ENCODE measurements around the gene XPO1.
A peak's percentile ranks its signal among the peaks of the same experiment; 100 is the strongest.

XPO1 gene

DNA sequence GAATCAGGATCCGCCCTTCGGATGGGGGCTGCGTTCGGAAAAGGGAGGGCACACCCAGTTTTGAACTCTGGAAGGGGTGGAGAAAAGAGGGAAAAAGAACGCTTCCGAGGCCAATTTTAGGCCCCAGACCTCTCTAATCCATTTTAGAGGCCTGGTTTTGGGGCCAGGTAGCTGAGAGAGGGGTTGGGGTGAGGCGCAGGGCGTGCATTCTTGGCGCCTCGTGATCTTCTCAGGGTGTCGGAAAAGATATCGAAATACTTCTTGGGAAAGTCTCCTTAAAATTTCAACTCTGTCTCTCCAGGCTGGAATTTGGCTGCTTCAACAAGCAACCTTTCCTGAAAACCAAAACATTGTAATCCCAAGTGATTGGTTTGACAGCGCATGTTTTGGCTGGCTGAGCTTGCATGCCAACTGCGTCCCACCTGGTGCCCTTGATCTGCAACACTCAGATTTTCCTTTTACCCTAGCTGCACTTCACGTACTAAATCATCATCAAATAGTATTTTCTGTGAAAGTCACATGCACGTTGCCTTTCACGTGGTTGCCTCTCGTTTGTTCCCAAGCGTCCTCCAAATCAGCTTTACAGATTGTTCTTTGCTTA lies 864 bp upstream of the XPO1 start:
- no peak; the same call in 1 of the 2 replicates for TF ChIP-seq TAF1 (IDR thresholded peaks at IDR 0.05; ENCODE audit: low read depth)
- no peak for TF ChIP-seq NFIC (IDR thresholded peaks at IDR 0.05)
- TF ChIP-seq ZBTB7A (IDR thresholded peaks at IDR 0.05; ENCODE audit: low read depth), result 0 out of 2 replicates have a peak, but pooled peaks have one; percentile 29
- TF ChIP-seq USF1 (IDR thresholded peaks at IDR 0.05), result peak; percentile 20; the same call in 1 of the 2 replicates
- no peak for TF ChIP-seq RAD21 (IDR thresholded peaks at IDR 0.05; ENCODE audit: low read depth)
- TF ChIP-seq, protein P1, sequence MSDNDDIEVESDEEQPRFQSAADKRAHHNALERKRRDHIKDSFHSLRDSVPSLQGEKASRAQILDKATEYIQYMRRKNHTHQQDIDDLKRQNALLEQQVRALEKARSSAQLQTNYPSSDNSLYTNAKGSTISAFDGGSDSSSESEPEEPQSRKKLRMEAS (IDR thresholded peaks at IDR 0.05), result peak; percentile 9; the same call in 1 of the 2 replicates
- 0 out of 2 replicates have a peak, but pooled peaks have one; percentile 12 for TF ChIP-seq FOXM1 (IDR thresholded peaks at IDR 0.05; ENCODE audit: borderline replicate concordance, low read depth)
- TF ChIP-seq, protein P2, sequence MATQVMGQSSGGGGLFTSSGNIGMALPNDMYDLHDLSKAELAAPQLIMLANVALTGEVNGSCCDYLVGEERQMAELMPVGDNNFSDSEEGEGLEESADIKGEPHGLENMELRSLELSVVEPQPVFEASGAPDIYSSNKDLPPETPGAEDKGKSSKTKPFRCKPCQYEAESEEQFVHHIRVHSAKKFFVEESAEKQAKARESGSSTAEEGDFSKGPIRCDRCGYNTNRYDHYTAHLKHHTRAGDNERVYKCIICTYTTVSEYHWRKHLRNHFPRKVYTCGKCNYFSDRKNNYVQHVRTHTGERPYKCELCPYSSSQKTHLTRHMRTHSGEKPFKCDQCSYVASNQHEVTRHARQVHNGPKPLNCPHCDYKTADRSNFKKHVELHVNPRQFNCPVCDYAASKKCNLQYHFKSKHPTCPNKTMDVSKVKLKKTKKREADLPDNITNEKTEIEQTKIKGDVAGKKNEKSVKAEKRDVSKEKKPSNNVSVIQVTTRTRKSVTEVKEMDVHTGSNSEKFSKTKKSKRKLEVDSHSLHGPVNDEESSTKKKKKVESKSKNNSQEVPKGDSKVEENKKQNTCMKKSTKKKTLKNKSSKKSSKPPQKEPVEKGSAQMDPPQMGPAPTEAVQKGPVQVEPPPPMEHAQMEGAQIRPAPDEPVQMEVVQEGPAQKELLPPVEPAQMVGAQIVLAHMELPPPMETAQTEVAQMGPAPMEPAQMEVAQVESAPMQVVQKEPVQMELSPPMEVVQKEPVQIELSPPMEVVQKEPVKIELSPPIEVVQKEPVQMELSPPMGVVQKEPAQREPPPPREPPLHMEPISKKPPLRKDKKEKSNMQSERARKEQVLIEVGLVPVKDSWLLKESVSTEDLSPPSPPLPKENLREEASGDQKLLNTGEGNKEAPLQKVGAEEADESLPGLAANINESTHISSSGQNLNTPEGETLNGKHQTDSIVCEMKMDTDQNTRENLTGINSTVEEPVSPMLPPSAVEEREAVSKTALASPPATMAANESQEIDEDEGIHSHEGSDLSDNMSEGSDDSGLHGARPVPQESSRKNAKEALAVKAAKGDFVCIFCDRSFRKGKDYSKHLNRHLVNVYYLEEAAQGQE (IDR thresholded peaks at IDR 0.05; ENCODE audit: low read depth), result no peak

DNA sequence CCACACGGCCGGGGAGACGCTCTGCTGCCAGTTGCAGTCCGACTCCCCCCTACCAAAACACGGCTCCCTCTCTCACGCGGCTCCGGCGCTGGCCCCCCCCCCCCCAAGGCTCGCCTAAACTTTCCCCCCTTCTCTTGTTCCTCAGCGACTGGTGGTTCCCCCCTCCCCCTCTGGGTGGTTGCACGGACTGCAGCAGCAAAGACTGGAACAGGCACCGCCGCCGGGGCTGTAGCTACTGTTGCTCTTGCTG lies 281 bp downstream of the XPO1 start:
- TF ChIP-seq TAF1 (IDR thresholded peaks at IDR 0.05; ENCODE audit: low read depth) (no peak), CEBPB (IDR thresholded peaks at IDR 0.05) (no peak), RAD21 (IDR thresholded peaks at IDR 0.05; ENCODE audit: low read depth) (no peak), EP300 (IDR thresholded peaks at IDR 0.05; ENCODE audit: borderline replicate concordance) (no peak), FOXM1 (IDR thresholded peaks at IDR 0.05; ENCODE audit: borderline replicate concordance, low read depth) (no peak), CREB1 (IDR thresholded peaks at IDR 0.05; ENCODE audit: low read depth) (no peak), NFIC (IDR thresholded peaks at IDR 0.05) (no peak), USF1 (IDR thresholded peaks at IDR 0.05) (no peak), TEAD4 (IDR thresholded peaks at IDR 0.05) (no peak)
- TF ChIP-seq, protein P1 (IDR thresholded peaks at IDR 0.05), result no peak

DNA sequence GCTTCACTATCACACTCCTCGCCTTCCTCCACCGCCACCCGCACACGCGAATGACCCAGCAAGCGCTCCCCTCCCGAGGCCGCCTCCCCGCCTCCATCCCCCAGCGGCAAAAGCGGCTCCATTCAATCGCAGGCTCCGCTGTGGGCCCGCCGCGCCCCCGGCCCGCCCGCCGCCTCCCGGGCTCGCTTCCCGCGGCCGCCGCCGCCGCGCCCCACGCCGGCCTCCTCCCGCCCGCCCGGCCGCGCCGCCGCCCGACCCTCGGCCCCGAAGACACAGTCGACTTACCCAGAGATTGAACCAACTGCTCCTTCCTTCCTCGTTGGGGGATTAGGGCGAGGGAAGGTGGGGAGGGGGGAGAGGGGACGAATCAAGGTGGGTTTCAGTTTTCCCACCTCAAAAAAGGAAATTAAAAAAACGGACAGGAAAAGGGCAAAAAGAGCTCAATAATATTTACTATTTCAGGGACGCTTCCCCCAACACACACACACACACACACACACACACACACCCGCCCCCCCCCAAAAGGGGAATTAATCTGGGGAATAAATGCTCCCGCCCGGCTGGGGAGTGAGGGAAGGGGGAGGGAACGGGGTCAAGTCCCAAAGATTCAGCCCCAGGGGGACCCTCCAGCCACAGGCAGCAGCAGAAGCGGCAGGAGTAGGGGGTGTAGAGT lies 743 bp downstream of the XPO1 start:
- TF ChIP-seq ZBTB7A (IDR thresholded peaks at IDR 0.05; ENCODE audit: low read depth) (0 out of 2 replicates have a peak, but pooled peaks have one; percentile 23), CREB1 (IDR thresholded peaks at IDR 0.05; ENCODE audit: low read depth) (no peak), RAD21 (IDR thresholded peaks at IDR 0.05; ENCODE audit: low read depth) (no peak), YY1 (IDR thresholded peaks at IDR 0.05; ENCODE audit: low read depth) (no peak)
- TF ChIP-seq, protein P1 (IDR thresholded peaks at IDR 0.05), result no peak

GRCh38 chr2:61536572-61537276 lies 1.4 kb downstream of the XPO1 start:
- TF ChIP-seq RAD21 (IDR thresholded peaks at IDR 0.05; ENCODE audit: low read depth) (no peak), YY1 (IDR thresholded peaks at IDR 0.05; ENCODE audit: low read depth) (0 out of 2 replicates have a peak, but pooled peaks have one; percentile 44), USF1 (IDR thresholded peaks at IDR 0.05) (peak; percentile 91), EP300 (IDR thresholded peaks at IDR 0.05; ENCODE audit: borderline replicate concordance) (no peak), TAF1 (IDR thresholded peaks at IDR 0.05; ENCODE audit: low read depth) (peak; percentile 71), ZBTB7A (IDR thresholded peaks at IDR 0.05; ENCODE audit: low read depth) (0 out of 2 replicates have a peak, but pooled peaks have one; percentile 51), NFIC (IDR thresholded peaks at IDR 0.05) (no peak), EGR1 (IDR thresholded peaks at IDR 0.05) (no peak)
- TF ChIP-seq, protein P1 (IDR thresholded peaks at IDR 0.05), result peak; percentile 82

DNA sequence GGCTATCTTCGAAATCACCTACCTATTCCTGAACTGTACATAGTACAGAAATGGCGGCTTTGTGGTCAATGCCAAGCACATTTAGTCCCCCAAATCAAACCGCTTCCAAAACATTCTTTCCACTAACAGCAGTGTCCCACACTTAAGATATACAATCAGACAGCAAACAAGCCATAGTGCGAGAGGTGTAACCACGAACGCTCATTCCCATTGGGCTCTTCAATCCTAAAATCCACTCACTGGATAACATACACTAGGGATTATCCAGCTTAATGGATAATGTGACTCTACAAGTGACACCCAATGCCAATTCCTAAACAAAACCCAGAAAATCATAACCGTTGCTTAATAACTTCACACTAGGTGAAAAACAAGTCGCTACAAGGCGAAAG lies 2.0 kb downstream of the XPO1 start:
- no peak for TF ChIP-seq EP300 (IDR thresholded peaks at IDR 0.05; ENCODE audit: borderline replicate concordance)
- TF ChIP-seq CREB1 (IDR thresholded peaks at IDR 0.05; ENCODE audit: low read depth), result no peak
- no peak for TF ChIP-seq FOXM1 (IDR thresholded peaks at IDR 0.05; ENCODE audit: borderline replicate concordance, low read depth)
- TF ChIP-seq, protein P2 (IDR thresholded peaks at IDR 0.05; ENCODE audit: low read depth), result no peak
- TF ChIP-seq NFIC (IDR thresholded peaks at IDR 0.05), result no peak
- TF ChIP-seq ZBTB7A (IDR thresholded peaks at IDR 0.05; ENCODE audit: low read depth), result no peak
- TF ChIP-seq, protein P1 (IDR thresholded peaks at IDR 0.05), result no peak
- TF ChIP-seq CEBPB (IDR thresholded peaks at IDR 0.05), result no peak
- TF ChIP-seq TEAD4 (IDR thresholded peaks at IDR 0.05), result no peak
- no peak for TF ChIP-seq EGR1 (IDR thresholded peaks at IDR 0.05)
- no peak for TF ChIP-seq TCF12 (IDR thresholded peaks at IDR 0.05; ENCODE audit: low read depth)
- TF ChIP-seq YY1 (IDR thresholded peaks at IDR 0.05; ENCODE audit: low read depth), result no peak
- TF ChIP-seq USF1 (IDR thresholded peaks at IDR 0.05), result no peak
- no peak for TF ChIP-seq RAD21 (IDR thresholded peaks at IDR 0.05; ENCODE audit: low read depth)

Data from Ishikawa (cell line).